ENCODE data around the gene ENTREP1. TPM values are rescaled to one million over a fixed set of nuclear protein-coding genes. Genes with fewer than 3 reads are reported as not detected.

ENTREP1 gene
- total and polyA plus RNA-seq, 2 donors (not counting 1 experiment from before 2014, with no cell fraction given), result not detected

DNA sequence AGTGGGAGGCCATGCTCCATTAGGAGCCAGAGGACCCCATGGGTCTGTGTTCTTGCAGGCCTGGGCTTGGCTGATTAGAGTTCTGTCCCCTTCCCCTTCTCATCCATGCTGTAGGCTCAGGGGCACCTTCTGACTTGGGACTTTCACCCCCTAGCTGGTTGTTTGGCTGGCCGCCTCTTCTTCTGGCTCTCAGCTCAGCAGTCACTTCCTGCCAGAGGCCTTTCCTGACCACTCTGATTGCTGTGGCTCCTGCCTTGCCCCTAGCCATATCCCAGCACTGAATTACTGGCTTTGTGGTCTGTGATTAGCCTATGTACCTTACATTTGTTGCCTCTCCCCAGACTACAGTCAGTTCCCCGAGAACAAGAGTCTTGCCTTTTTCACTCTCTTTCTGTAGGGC lies 14.6 kb downstream of the ENTREP1 start:
- no peaks in the 10 kb centered on the region for H3K79me2 ChIP-seq (ENCODE audit: control insufficient read depth, insufficient read depth, low read length)
- ChIA-PET CTCF (interaction anchor here (0.6 kb wide), 1 partner anchor 14 kb away, joined by 4 read pairs; no protein-coding TSS in a partner anchor), POLR2A (no interaction called here)

DNA sequence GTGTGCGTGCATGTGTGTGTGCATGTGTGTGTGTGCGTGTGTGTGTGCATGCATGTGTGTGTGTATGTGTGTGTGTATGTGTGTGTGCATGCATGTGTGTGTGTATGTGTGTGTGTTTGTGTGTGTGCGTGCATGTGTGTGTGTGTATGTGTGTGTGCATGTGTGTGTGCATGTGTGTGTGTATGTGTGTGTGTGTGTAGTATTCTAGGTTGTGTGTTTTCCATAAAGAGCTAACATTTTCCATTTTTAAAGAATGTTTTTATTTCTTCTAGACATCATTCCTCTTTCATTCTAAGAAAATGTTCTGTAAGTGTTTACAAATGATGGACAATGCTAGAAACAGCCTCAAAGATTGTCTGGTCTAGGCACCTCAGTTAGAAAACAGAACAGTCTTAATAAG lies 15.6 kb downstream of the ENTREP1 start:
- Histone ChIP-seq H3K27me3 (replicated peaks in 1 of 4; ENCODE audit: control extremely low read depth in 1 of 4, control insufficient read depth in 3 of 4, insufficient read depth in 4 of 4, low read length in 3 of 4) (no peaks in the 10 kb centered on the region), H3K36me3 (replicated peaks in 1 of 2; ENCODE audit: control extremely low read depth in 1 of 2, control insufficient read depth in 1 of 2, extremely low read depth in 1 of 2, insufficient read depth in 2 of 2, low read length in 1 of 2) (no peaks in the 10 kb centered on the region), H2AFZ (ENCODE audit: insufficient read depth, low read depth, low read length, poor library complexity, severe bottlenecking) (no peak overlapping the region), H3K9me3 (ENCODE audit: control extremely low read depth in 1 of 3, control insufficient read depth in 2 of 3, insufficient read depth in 1 of 3, low read length in 2 of 3) (no peaks in the 10 kb centered on the region), H3K9ac (ENCODE audit: low read length) (no peak overlapping the region), H3K4me1 (ENCODE audit: control insufficient read depth in 2 of 2, insufficient read depth in 2 of 2, low read length in 2 of 2) (no peaks in the 10 kb centered on the region), H3K4me3 (ENCODE audit: control extremely low read depth in 1 of 5, extremely low read depth in 1 of 5, insufficient read depth in 1 of 5, low read depth in 2 of 5, low read length in 4 of 5) (no peak overlapping the region), H3K27ac (ENCODE audit: low read length in 2 of 2) (no peak overlapping the region), H3K4me2 (replicated peaks; ENCODE audit: low read depth, low read length, poor library complexity, severe bottlenecking) (no peak overlapping the region), H3K79me2 (ENCODE audit: control insufficient read depth, insufficient read depth, low read length) (no peaks in the 10 kb centered on the region), H4K20me1 (ENCODE audit: control insufficient read depth, insufficient read depth, low read length, poor library complexity, severe bottlenecking) (no peaks in the 10 kb centered on the region)
- ChIA-PET POLR2A (no interaction called here), CTCF (interaction anchor here (0.6 kb wide), 1 partner anchor 9 kb away, joined by 3 read pairs; no protein-coding TSS in a partner anchor)
- no peaks in the 10 kb centered on the region for H3K4me1 Mint-ChIP-seq
- H3K27ac Mint-ChIP-seq, result no peak overlapping the region
- DNase-seq, result no peak
- H3K27me3 Mint-ChIP-seq, result peaks cover 13% of the 10 kb centered on the region
- TF ChIP-seq, protein P1, sequence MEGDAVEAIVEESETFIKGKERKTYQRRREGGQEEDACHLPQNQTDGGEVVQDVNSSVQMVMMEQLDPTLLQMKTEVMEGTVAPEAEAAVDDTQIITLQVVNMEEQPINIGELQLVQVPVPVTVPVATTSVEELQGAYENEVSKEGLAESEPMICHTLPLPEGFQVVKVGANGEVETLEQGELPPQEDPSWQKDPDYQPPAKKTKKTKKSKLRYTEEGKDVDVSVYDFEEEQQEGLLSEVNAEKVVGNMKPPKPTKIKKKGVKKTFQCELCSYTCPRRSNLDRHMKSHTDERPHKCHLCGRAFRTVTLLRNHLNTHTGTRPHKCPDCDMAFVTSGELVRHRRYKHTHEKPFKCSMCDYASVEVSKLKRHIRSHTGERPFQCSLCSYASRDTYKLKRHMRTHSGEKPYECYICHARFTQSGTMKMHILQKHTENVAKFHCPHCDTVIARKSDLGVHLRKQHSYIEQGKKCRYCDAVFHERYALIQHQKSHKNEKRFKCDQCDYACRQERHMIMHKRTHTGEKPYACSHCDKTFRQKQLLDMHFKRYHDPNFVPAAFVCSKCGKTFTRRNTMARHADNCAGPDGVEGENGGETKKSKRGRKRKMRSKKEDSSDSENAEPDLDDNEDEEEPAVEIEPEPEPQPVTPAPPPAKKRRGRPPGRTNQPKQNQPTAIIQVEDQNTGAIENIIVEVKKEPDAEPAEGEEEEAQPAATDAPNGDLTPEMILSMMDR (IDR thresholded peaks at IDR 0.05), result no peak
- no peak for TF ChIP-seq EZH2 (IDR thresholded peaks at IDR 0.05; ENCODE audit: borderline replicate concordance, insufficient read depth, low read depth, low read length, poor library complexity, severe bottlenecking)
- intact Hi-C loops (cut with micrococcal nuclease), result no loop called here
- no peak for ATAC-seq (ENCODE audit: low read depth)
- H3K9me3 Mint-ChIP-seq (ENCODE audit: insufficient read depth), result no peaks in the 10 kb centered on the region
- H3K4me3 Mint-ChIP-seq, result no peak overlapping the region
- no CpG with 5 or more reads among the region's 3 CpGs for WGBS (ENCODE audit: insufficient coverage)

More for the DNA sequence above, 14.6 kb downstream of the ENTREP1 start:
- Mint-ChIP-seq H3K9me3 (ENCODE audit: insufficient read depth) (no peaks in the 10 kb centered on the region), H3K4me1 (no peaks in the 10 kb centered on the region), H3K4me3 (no peak overlapping the region), H3K27me3 (peaks cover 14% of the 10 kb centered on the region), H3K27ac (no peak overlapping the region)
- H4K20me1 ChIP-seq (ENCODE audit: control insufficient read depth, insufficient read depth, low read length, poor library complexity, severe bottlenecking), result no peaks in the 10 kb centered on the region
- no peaks in the 10 kb centered on the region for H3K36me3 ChIP-seq (replicated peaks in 1 of 2; ENCODE audit: control extremely low read depth in 1 of 2, control insufficient read depth in 1 of 2, extremely low read depth in 1 of 2, insufficient read depth in 2 of 2, low read length in 1 of 2)
- 92% methylated on average over 1 of the region's 2 CpGs for WGBS (ENCODE audit: insufficient coverage)
- H3K4me2 ChIP-seq (replicated peaks; ENCODE audit: low read depth, low read length, poor library complexity, severe bottlenecking), result no peak overlapping the region
- ATAC-seq (ENCODE audit: low read depth), result no peak
- H3K27me3 ChIP-seq (replicated peaks in 1 of 4; ENCODE audit: control extremely low read depth in 1 of 4, control insufficient read depth in 3 of 4, insufficient read depth in 4 of 4, low read length in 3 of 4), result no peaks in the 10 kb centered on the region
- H3K9ac ChIP-seq (ENCODE audit: low read length), result no peak overlapping the region
- no peaks in the 10 kb centered on the region for H3K4me1 ChIP-seq (ENCODE audit: control insufficient read depth in 2 of 2, insufficient read depth in 2 of 2, low read length in 2 of 2)
- no peak for DNase-seq
- H2AFZ ChIP-seq (ENCODE audit: insufficient read depth, low read depth, low read length, poor library complexity, severe bottlenecking), result no peak overlapping the region
- TF ChIP-seq, protein P1 (IDR thresholded peaks at IDR 0.05), result no peak
- TF ChIP-seq EZH2 (IDR thresholded peaks at IDR 0.05; ENCODE audit: borderline replicate concordance, insufficient read depth, low read depth, low read length, poor library complexity, severe bottlenecking), result no peak
- no peaks in the 10 kb centered on the region for H3K9me3 ChIP-seq (ENCODE audit: control extremely low read depth in 1 of 3, control insufficient read depth in 2 of 3, insufficient read depth in 1 of 3, low read length in 2 of 3)
- H3K4me3 ChIP-seq (ENCODE audit: control extremely low read depth in 1 of 5, extremely low read depth in 1 of 5, insufficient read depth in 1 of 5, low read depth in 2 of 5, low read length in 4 of 5), result no peak overlapping the region
- intact Hi-C loops (cut with micrococcal nuclease), result no loop called here
- no peak overlapping the region for H3K27ac ChIP-seq (ENCODE audit: low read length in 2 of 2)
